22Rv1 (cell line): Measurements from ENCODE around the gene CLDN10.

Source experiments
- CTCF ChIP-seq: fragments of 450-650 bp; IDR thresholded peaks from 2 replicates; pipeline ENCODE4 v1.5.1; 2017; ENCODE audit warnings: mild to moderate bottlenecking
- ZFX ChIP-seq: fragments of 450-650 bp; IDR thresholded peaks from 2 replicates; pipeline ENCODE4 v1.6.1; 2017; ENCODE audit warnings: antibody characterized with exemption, borderline replicate concordance

GRCh38 chr13:95508996-95509395, 43.5 kb upstream of the CLDN10 start:
- no peak for TF ChIP-seq CTCF
- TF ChIP-seq ZFX = no peak
